SIG-M5 treated with dmso at 0.1 percent for 504 hours (cell line): ENCODE measurements around the gene DHRSX.
"Not testable (repeated sequence)": the region's sequence is repeated elsewhere in the genome, so short reads cannot be mapped to it uniquely, and the experiment has no call there.

ENCODE experiments used
- DNase-seq: peaks from one replicate; lab custom pipeline; 2025; ENCODE audit not compliant: unreplicated experiment; lab: John Stamatoyannopoulos, UW

The DHRSX gene

GRCh38 chrX:2360731-2361130, 140.0 kb downstream of the DHRSX start:
- DNase-seq = no peak

- not testable (repeated sequence) for DNase-seq
These were observed 141.3 kb downstream of the DHRSX start for GRCh38 chrX:2359522-2359921.

- DNase-seq = no peak
These were observed 148.5 kb downstream of the DHRSX start for GRCh38 chrX:2351999-2352995.

- DNase-seq = no peak
These were observed 149.5 kb downstream of the DHRSX start for GRCh38 chrX:2351321-2351720.

- DNase-seq = not testable (repeated sequence)
These were observed 150.1 kb downstream of the DHRSX start for GRCh38 chrX:2350703-2351102.

GRCh38 chrX:2350036-2350435, 150.7 kb downstream of the DHRSX start:
- not testable (repeated sequence) for DNase-seq

- no peak for DNase-seq
These were observed 152.6 kb downstream of the DHRSX start for GRCh38 chrX:2348211-2348610.

- DNase-seq = no peak
These were observed 154.6 kb downstream of the DHRSX start for GRCh38 chrX:2346158-2346557.

GRCh38 chrX:2345562-2345961, 155.2 kb downstream of the DHRSX start:
- DNase-seq = no peak

- no peak for DNase-seq
These were observed 157.4 kb downstream of the DHRSX start for GRCh38 chrX:2343413-2343812.

GRCh38 chrX:2342874-2343273, 157.9 kb downstream of the DHRSX start:
- no peak for DNase-seq

- DNase-seq = no peak
These were observed 158.5 kb downstream of the DHRSX start for GRCh38 chrX:2342281-2342688.

GRCh38 chrX:2340991-2341390, 159.8 kb downstream of the DHRSX start:
- no peak for DNase-seq

GRCh38 chrX:2336181-2336580, 164.6 kb downstream of the DHRSX start:
- no peak for DNase-seq

GRCh38 chrX:2334237-2334636, 166.5 kb downstream of the DHRSX start:
- no peak for DNase-seq

GRCh38 chrX:2332252-2332651, 168.5 kb downstream of the DHRSX start:
- no peak for DNase-seq

GRCh38 chrX:2330910-2331309, 169.9 kb downstream of the DHRSX start:
- no peak for DNase-seq

GRCh38 chrX:2330487-2330886, 170.3 kb downstream of the DHRSX start:
- DNase-seq = no peak

GRCh38 chrX:2327423-2327822, 173.4 kb downstream of the DHRSX start:
- DNase-seq = no peak

- no peak for DNase-seq
These were observed 175.5 kb downstream of the DHRSX start for GRCh38 chrX:2325076-2325784.

- DNase-seq = no peak
These were observed 176.6 kb downstream of the DHRSX start for GRCh38 chrX:2324151-2324550.

GRCh38 chrX:2321411-2321810, 179.4 kb downstream of the DHRSX start:
- no peak for DNase-seq
